Spleen (tissue), 11 donors: ENCODE results near the gene PILRB. TPM values are rescaled to one million over a fixed set of nuclear protein-coding genes. Genes with fewer than 3 reads are reported as not detected.
"Not testable (repeated sequence)": the region's sequence is repeated elsewhere in the genome, so short reads cannot be mapped to it uniquely, and the experiment has no call there.

Experiments
- DNase-seq: peaks from one replicate; pipeline ENCODE4 v3.0.0-alpha.2; 2020
- H3K27ac ChIP-seq, 8 donors: fragments of 200-600 bp; sonication (generic) in 7 of 8; 1 replicate in 4 of 8; 2 replicates in 4 of 8; pipeline versions ENCODE4 v1.5.0 to v1.8.0; 2016 to 2021; ENCODE audit warnings: inconsistent platforms in 4 of 8, mild to moderate bottlenecking in 4 of 8, moderate library complexity in 1 of 8
- H3K27me3 ChIP-seq, 7 donors: fragments of 200-600 bp; sonication (generic) in 6 of 7; replicated peaks in 1 of 7; 1 replicate in 4 of 7; 2 replicates in 3 of 7; pipeline versions ENCODE4 v1.5.0 to v1.8.0; 2016 to 2021; ENCODE audit warnings: inconsistent platforms in 3 of 7, mild to moderate bottlenecking in 1 of 7
- H3K36me3 ChIP-seq, 6 donors: fragments of 200-600 bp; sonication (generic) in 5 of 6; 1 replicate in 4 of 6; 2 replicates in 2 of 6; pipeline versions ENCODE4 v1.5.0 to v1.8.0; 2016 to 2021; ENCODE audit warnings: inconsistent platforms in 2 of 6
- H3K4me1 ChIP-seq, 6 donors: fragments of 200-600 bp; sonication (generic) in 5 of 6; 1 replicate in 3 of 6; 2 replicates in 3 of 6; pipeline versions ENCODE4 v1.5.0 to v1.8.0; 2016 to 2021; ENCODE audit warnings: inconsistent platforms in 3 of 6
- H3K4me3 ChIP-seq, 8 donors: fragments of 200-600 bp; sonication (generic) in 7 of 8; 1 replicate in 4 of 8; 2 replicates in 4 of 8; pipeline versions ENCODE4 v1.5.0 to v1.8.0; 2016 to 2021; ENCODE audit warnings: inconsistent platforms in 4 of 8, mild to moderate bottlenecking in 4 of 8, moderate library complexity in 2 of 8
- H3K9me3 ChIP-seq, 8 donors: fragments of 200-600 bp; sonication (generic) in 7 of 8; 1 replicate in 4 of 8; 2 replicates in 4 of 8; pipeline versions ENCODE4 v1.5.0 to v1.8.0; 2016 to 2021; ENCODE audit warnings: inconsistent platforms in 4 of 8
- POLR2A ChIP-seq, 3 donors: fragments of 450-650 bp; IDR thresholded peaks; one replicate each; pipeline ENCODE4 v1.5.1; 2017; ENCODE audit warnings: antibody characterized with exemption in 3 of 3, mild to moderate bottlenecking in 1 of 3
- POLR2AphosphoS5 ChIP-seq, 3 donors: sonication (generic); formaldehyde crosslinking; IDR thresholded peaks; one replicate each; pipeline ENCODE4 v1.5.1; 2017; ENCODE audit warnings: antibody characterized with exemption in 3 of 3
- WGBS, 5 donors: extraction: QIAGEN DNeasy Blood & Tissue Kit in 3 of 5; methylation state at CpG; one replicate each; pipeline versions ENCODE4 v1.1.5 to v1.1.7; 2013 to 2018; 5-methylcytosine and 5-hydroxymethylcytosine counted together
- intact Hi-C: fragments of 100-400 bp; cut with DNase I; formaldehyde crosslinking; loops from one replicate; pipeline ENCODE4 v1.15.0; 2023; ENCODE audit warnings: low total_unique reads
- polyA plus RNA-seq, 3 donors: library from polyadenylated mRNA; stranded (reverse); fragments of 200-250 nt; gene quantifications; one replicate each; pipeline ENCODE4 v1.2.1, GENCODE V29; 2013
- total RNA-seq, 7 donors: library from RNA; depleted of rRNA in 3 of 7; stranded (reverse); fragments of >200 nt in 3 of 7; fragmentation: NEBNext Ultra II Directional in 4 of 7; extraction: Animal tissue kit (Norgen Biotek cat#: 25700) in 4 of 7; gene quantifications; one replicate each; pipeline versions ENCODE4 v1.1.0 to v1.2.1, GENCODE V29; 2016 to 2021
- TF ChIP-seq, protein P1 (sequence below), 11 experiments: fragments of 200-600 bp in 7 of 11; fragments of 450-650 bp in 4 of 11; sonication (generic) in 4 of 11; IDR thresholded peaks in 8 of 11; conservative IDR thresholded peaks in 3 of 11; 1 replicate in 7 of 11; 2 replicates in 4 of 11; pipeline versions ENCODE4 v1.4.0 to v1.8.0; 2016 to 2021; ENCODE audit warnings: antibody characterized with exemption in 11 of 11, inconsistent platforms in 4 of 11, mild to moderate bottlenecking in 1 of 11
- donor health status: healthy with polysubstance abuse.
- donor health status: DM: no; HTN: no; CAD: no; lungs with moderate emphysema.
- donor health status: DM: no; HTN: no; CAD: no.
- donor health status: Bipolar disorder and iron deficiency.
- donor health status: healthy.
- donor health status: DM: no; HTN: no; CAD: no.
- donor health status: DM: yes; HTN: yes; CAD: no.

Gene PILRB
- total and polyA plus RNA-seq, 10 donors: 56.8 to 114 (median 70.9) TPM

DNA sequence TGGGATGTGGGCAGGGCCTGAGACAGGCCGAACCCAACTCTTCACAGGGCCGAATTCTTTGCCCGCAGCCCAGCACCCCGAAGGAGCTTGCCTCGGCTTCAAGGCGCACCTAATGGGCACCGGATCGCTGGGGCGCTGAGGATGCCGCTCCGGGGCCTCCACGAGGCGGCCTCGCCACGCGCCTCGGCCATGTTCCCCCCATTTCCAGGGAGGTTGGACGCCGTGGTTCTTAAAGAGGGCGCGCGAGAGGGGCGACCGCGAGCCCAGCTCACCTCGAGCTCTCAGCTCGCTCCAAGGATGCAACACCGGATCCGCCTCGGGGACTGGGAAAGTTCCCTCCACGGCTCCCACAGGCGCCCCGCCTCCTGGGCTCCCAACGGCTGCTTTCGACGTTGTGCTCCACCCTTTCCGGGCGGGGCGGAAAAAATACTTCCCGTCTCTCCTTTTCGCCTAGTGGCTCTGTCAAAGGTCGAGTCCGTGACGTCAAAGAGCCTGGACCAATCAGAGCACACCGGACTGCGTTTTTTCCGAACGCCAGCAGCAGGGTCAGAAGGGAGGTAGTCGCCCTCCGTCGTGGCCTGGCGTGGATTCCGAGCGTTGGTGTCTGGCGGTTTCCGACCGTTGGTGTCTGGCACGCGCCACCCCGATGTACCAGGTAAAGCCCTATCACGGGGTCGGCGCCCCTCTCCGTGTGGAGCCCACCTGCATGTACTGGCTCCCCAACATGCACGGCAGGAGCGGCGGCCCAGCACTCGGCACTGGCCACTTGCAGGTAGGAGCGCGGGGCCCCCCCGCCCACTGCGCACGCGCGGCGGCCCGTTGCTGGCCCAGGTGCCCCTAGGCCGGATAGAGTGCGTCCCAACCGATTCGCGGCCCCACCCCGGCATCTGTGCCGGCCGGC lies 22.1 kb upstream of the PILRB start:
- TF ChIP-seq, protein P1, sequence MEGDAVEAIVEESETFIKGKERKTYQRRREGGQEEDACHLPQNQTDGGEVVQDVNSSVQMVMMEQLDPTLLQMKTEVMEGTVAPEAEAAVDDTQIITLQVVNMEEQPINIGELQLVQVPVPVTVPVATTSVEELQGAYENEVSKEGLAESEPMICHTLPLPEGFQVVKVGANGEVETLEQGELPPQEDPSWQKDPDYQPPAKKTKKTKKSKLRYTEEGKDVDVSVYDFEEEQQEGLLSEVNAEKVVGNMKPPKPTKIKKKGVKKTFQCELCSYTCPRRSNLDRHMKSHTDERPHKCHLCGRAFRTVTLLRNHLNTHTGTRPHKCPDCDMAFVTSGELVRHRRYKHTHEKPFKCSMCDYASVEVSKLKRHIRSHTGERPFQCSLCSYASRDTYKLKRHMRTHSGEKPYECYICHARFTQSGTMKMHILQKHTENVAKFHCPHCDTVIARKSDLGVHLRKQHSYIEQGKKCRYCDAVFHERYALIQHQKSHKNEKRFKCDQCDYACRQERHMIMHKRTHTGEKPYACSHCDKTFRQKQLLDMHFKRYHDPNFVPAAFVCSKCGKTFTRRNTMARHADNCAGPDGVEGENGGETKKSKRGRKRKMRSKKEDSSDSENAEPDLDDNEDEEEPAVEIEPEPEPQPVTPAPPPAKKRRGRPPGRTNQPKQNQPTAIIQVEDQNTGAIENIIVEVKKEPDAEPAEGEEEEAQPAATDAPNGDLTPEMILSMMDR (IDR thresholded peaks at IDR 0.05 in 8 of 11, conservative IDR thresholded peaks at IDR 0.05 in 3 of 11): peak in 6 of 11 experiments; percentile 6 to 36 (median 10)
- peak; percentile 87 to 97 (median 94) for TF ChIP-seq POLR2A (IDR thresholded peaks at IDR 0.05)
- TF ChIP-seq POLR2AphosphoS5 (IDR thresholded peaks at IDR 0.05): peak; percentile 99 to 100 (median 99)
- 0 to 1% (median 0%) methylated on average over 25 to 83 of the region's 85 CpGs for WGBS, 5 donors
- Histone ChIP-seq H3K4me1 (peaks cover 9 to 48% (median 25%) of the 10 kb centered on the region in 6 donors), H3K27ac (peak overlapping the region; percentile 94 to 99 (median 97)), H3K4me3 (peak overlapping the region; percentile 60 to 91 (median 80)), H3K36me3 (peaks cover 0 to 42% (median 12%) of the 10 kb centered on the region in 6 donors)
- intact Hi-C loops, H3K9me3 ChIP-seq, H3K27me3 ChIP-seq: not testable (repeated sequence)
- DNase-seq: peak; percentile 96

DNA sequence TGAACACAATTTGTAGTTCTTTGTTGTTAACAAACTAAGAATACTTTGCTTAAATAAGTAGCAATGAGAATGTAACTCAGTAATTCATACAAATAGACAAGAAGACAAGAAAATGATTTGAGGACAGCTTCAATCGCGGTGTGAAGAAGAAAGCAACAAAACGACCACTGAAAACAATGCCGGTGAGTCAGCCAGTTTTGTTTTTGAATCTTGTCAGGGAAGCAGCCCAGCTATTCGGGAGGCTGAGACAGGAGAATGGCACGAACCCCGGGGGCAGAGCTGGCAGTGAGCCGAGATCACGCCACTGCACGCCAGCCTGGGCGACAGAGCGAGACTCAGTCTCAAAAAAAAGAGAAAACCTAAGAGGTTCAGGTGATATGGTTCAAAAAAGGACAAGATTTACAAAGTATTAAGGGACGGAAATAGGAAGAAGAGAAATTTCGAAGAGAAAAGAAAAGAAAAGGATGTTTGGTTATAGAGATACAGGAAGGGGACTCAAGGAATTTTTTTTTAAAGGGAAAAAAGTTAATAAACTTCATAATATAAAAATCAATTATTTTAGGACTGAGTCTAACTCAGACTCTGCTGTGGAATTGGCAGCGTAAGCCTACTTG lies 19.7 kb upstream of the PILRB start:
- intact Hi-C loops, H3K27me3 ChIP-seq, H3K27ac ChIP-seq, H3K4me3 ChIP-seq, H3K9me3 ChIP-seq: not testable (repeated sequence)
- 89 to 95% (median 90%) methylated on average over 15 of the region's 15 CpGs for WGBS, 5 donors
- DNase-seq: peak; percentile 21
- Histone ChIP-seq H3K36me3 (peaks cover 0 to 56% (median 17%) of the 10 kb centered on the region in 6 donors), H3K4me1 (peaks cover 9 to 62% (median 26%) of the 10 kb centered on the region in 6 donors)

DNA sequence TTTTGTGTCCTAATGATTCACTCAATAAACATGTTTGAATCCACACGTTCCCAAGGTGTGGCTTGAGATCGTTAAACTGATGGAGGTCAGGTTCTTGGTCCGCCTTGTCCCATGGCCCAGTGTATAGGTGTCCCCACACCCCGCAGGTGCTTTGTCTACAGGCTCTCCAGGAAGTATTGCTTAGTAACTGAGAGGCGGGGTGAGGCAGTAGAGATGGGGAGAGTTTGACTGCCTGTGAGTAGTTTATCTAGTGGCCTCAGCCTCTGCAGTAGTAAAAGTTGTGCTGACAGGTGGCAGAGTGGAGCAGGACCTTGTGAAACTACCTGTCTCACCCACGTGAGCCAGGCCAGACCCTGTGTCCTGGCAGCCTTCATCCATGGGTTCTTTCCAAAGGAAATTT lies 16.6 kb upstream of the PILRB start:
- intact Hi-C loops: loop anchor here (10.0 kb wide), 1 partner anchor 206 kb away; no protein-coding TSS in a partner anchor
- not testable (repeated sequence) for H3K27me3 ChIP-seq, H3K27ac ChIP-seq, H3K9me3 ChIP-seq, H3K4me3 ChIP-seq
- WGBS, 5 donors: 74 to 86% (median 82%) methylated on average over 6 of the region's 6 CpGs
- Histone ChIP-seq H3K4me1 (peaks cover 11 to 70% (median 32%) of the 10 kb centered on the region in 6 donors), H3K36me3 (peaks cover under 1 to 72% (median 20%) of the 10 kb centered on the region in 6 donors)
- DNase-seq: peak; percentile 33

DNA sequence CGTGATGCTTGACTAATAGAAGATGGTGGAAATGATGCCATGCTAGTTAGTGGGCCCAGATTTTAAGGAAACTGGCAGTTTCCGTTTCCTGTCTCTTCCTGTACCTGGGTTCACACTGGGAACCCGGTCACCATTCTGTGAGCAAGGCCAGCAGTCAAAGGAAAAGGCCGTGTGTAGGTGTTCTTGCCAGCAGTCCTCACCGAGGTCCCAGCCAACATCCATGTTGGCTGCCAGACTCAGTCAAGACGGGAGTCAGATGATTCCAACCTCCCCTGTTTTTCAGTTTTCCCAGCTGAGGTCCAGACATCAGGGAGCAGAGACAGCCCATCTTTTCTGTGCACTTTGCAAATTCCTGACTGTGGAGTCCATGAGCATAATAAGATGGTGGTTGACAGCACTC lies 15.2 kb upstream of the PILRB start:
- no peak for TF ChIP-seq POLR2AphosphoS5 (IDR thresholded peaks at IDR 0.05)
- TF ChIP-seq POLR2A (IDR thresholded peaks at IDR 0.05): no peak
- TF ChIP-seq, protein P1 (IDR thresholded peaks at IDR 0.05 in 8 of 11, conservative IDR thresholded peaks at IDR 0.05 in 3 of 11): no peak
- 77 to 81% (median 80%) methylated on average over 6 of the region's 6 CpGs for WGBS, 5 donors
- Histone ChIP-seq H3K27me3 (no peaks in the 10 kb centered on the region), H3K9me3 (no peaks in the 10 kb centered on the region), H3K36me3 (peaks cover 3 to 82% (median 34%) of the 10 kb centered on the region in 6 donors), H3K4me1 (peaks cover 4 to 56% (median 20%) of the 10 kb centered on the region in 6 donors), H3K27ac (peak overlapping the region in 2 of 8 donors; percentile 37 to 38), H3K4me3 (no peak overlapping the region)
- intact Hi-C loops: loop anchor here (10.0 kb wide), 1 partner anchor 208 kb away; no protein-coding TSS in a partner anchor
- DNase-seq: peak; percentile 44

DNA sequence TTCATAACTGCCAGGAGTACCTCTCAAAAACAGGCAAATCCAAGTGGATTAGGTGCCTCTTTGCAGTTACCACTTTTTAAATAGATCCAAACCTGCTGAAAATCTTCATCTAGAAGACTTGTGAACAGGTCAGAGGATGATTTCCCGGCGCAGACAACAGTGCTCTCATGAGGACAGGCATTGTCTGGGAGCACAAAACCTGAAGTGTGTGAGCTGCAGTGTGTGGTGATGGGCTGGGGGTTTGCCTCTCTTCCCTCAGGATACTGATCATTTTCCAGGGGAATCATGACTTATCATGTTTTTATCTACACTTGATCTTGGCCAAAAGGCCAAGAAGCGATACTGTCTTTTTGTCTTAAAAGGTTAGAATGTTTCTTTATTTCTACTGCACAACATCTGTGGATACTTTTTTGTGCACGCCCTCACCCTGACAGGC lies 13.8 kb upstream of the PILRB start:
- Histone ChIP-seq H3K36me3 (peaks cover 3 to 82% (median 37%) of the 10 kb centered on the region in 6 donors), H3K4me1 (peaks cover 4 to 47% (median 19%) of the 10 kb centered on the region in 6 donors), H3K27ac (peak overlapping the region in 7 of 8 donors; percentile 85 to 90 (median 89))
- peak; percentile 60 for DNase-seq
- H3K9me3 ChIP-seq, H3K4me3 ChIP-seq, H3K27me3 ChIP-seq: not testable (repeated sequence)
- 84 to 96% (median 90%) methylated on average over 2 to 4 of the region's 4 CpGs for WGBS, 5 donors
- intact Hi-C loops: loop anchor here (10.0 kb wide), 1 partner anchor 209 kb away; no protein-coding TSS in a partner anchor
